H54 (cell line): ENCODE results near the gene CARMIL1.

ENCODE experiments used
- DNase-seq: peaks from one replicate; pipeline ENCODE4 v3.0.0; 2011; ENCODE audit warnings: low spot score, mixed read lengths; ENCODE audit not compliant: insufficient read length
- FAIRE-seq: peaks from 3 replicates; lab custom pipeline; 2011; peaks lifted over from hg19 to GRCh38; lab: Jason Lieb, UNC
- POLR2A ChIP-seq: IDR thresholded peaks from 2 replicates; pipeline ENCODE4 v1.6.1; 2011; ENCODE audit warnings: low read depth, mild to moderate bottlenecking, low read length

Gene CARMIL1

GRCh38 chr6:25414168-25414567, 135.0 kb downstream of the CARMIL1 start:
- no peak for TF ChIP-seq POLR2A
- FAIRE-seq = no peak

DNA sequence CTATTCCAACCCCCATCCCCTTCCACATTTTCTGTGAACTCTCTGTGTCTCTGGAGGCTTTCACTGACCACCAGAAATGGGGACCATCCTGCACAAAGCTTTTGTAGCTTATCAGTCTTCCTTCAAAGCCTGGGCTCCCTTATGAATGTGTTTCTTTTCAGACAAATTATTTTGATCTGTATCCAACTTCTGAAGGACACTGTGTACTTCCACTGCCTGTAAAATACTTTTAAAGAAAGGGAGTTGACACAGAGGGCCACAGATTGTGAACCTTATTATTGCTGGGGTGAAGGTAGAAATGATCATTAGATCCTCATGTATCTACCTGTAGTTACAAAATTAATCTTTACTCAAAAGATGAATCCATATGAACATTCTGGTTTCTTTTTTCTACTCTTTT, 135.6 kb downstream of the CARMIL1 start:
- FAIRE-seq = no peak
- no peak for DNase-seq

More at GRCh38 chr6:25414168-25414567, 135.0 kb downstream of the CARMIL1 start:
- no peak for DNase-seq

GRCh38 chr6:25415274-25415673, 136.1 kb downstream of the CARMIL1 start:
- DNase-seq (no peak), FAIRE-seq (no peak)

More for the DNA sequence above, 135.6 kb downstream of the CARMIL1 start:
- TF ChIP-seq POLR2A = no peak

GRCh38 chr6:25415701-25416100, 136.5 kb downstream of the CARMIL1 start:
- DNase-seq = no peak
- FAIRE-seq = no peak
- TF ChIP-seq POLR2A = no peak

More at GRCh38 chr6:25415274-25415673, 136.1 kb downstream of the CARMIL1 start:
- TF ChIP-seq POLR2A = no peak

- no peak for FAIRE-seq
- TF ChIP-seq POLR2A = no peak
- no peak for DNase-seq
These were observed 138.0 kb downstream of the CARMIL1 start for GRCh38 chr6:25417046-25417605.

- FAIRE-seq = no peak
- no peak for DNase-seq
- TF ChIP-seq POLR2A = no peak
These were observed 139.4 kb downstream of the CARMIL1 start for GRCh38 chr6:25418454-25419052.

DNA sequence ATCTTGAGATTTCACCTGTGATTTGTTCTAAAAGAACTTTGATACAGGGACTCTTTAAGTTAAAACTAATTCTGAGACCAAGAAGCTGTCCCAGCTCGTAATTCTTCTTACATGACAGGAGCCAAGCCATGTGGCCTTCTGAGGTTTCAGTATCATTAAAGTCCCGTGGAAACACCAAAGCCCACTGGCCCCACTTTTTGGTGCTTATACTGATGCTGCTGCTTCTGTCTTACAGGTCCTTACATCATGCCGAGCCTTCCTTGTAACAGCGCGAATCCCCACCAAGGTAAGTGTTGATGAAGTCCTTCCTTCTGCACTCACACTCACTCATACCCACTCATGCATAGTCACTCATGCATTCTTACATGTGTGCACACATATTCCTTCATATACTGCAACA, 140.7 kb downstream of the CARMIL1 start:
- TF ChIP-seq POLR2A = no peak
- DNase-seq (no peak), FAIRE-seq (peak; percentile 20)

- DNase-seq = no peak
- FAIRE-seq = no peak
- no peak for TF ChIP-seq POLR2A
These were observed 144.2 kb downstream of the CARMIL1 start for GRCh38 chr6:25423358-25423757.

GRCh38 chr6:25424303-25424702, 145.1 kb downstream of the CARMIL1 start:
- no peak for DNase-seq
- TF ChIP-seq POLR2A = no peak
- FAIRE-seq = no peak

- DNase-seq (no peak), FAIRE-seq (no peak)
- TF ChIP-seq POLR2A = no peak
These were observed 148.4 kb downstream of the CARMIL1 start for GRCh38 chr6:25427549-25427948.

DNA sequence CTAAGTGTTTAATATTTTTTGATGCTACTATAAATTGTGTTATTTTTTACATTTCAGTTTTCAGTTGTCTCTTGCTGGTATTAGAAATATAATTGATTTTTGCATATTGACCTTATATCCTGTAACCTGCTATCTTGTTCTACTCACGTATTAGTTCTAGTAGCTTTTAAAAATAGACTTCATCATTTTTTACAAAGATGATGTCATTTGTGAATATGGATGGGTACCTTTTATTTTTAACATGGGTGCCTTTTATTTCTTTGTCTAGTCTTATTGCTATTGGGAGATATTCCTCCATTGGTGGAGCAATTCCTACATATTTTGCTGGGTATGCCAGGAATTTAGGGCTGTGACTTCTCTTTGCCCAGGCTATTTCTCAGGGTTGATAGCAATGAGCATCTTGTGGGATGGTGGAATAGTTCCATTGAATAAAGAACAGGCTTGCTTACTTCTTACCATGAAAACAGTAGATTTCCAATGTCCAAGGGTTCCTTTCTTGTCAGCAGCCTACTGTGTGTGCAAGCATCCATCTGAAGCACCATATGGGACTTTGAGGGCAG, 149.7 kb downstream of the CARMIL1 start:
- FAIRE-seq = no peak
- no peak for TF ChIP-seq POLR2A

DNA sequence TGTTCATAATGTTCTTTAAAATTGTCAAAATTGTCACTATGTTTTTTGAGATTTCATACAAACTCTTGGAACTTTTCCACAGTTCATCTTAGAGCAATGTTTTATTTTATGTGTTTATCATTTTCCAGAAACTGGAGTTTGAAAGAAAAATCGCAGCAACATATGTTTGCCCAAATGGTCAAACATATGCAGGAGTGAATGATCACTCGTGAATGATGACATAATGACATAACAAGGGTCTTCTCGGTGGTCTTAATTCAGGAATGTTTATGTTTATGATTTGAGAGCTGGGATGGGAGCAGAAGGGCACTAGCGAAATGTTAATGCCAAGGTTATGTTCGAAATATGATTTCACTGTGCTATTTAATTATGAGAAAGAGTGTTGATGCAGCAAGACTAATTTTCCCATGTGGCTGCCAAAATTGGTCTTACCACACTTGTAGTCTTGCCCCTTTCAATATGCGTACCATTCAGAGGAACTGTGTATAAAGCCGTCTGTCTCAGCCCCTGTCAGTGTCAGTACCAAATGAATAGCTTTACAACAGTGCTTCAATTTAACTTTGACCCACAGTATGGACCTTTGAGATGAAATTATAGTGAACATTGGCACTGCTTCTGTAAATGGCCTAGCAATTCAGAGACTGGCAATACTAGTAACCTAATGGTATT, 152.3 kb downstream of the CARMIL1 start:
- DNase-seq (no peak), FAIRE-seq (peak; percentile 38)
- no peak for TF ChIP-seq POLR2A

More for the DNA sequence above, 149.7 kb downstream of the CARMIL1 start:
- no peak for DNase-seq

DNA sequence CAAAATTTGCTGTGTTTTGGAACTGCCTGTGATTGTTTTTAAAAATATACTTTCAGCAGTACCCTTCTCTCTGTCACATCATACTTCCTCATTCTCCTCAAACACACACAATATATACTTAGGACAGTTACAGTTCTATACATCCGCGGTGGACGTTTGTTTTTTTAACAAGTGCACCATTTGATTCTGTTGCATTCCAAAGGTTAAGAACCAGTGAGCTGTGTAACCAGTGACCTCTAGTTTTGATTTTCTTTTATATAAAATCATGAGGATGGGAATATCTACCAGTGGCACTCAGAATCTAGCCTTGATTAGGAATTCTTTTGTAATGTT, 152.8 kb downstream of the CARMIL1 start:
- DNase-seq (no peak), FAIRE-seq (peak; percentile 36)
- no peak for TF ChIP-seq POLR2A

DNA sequence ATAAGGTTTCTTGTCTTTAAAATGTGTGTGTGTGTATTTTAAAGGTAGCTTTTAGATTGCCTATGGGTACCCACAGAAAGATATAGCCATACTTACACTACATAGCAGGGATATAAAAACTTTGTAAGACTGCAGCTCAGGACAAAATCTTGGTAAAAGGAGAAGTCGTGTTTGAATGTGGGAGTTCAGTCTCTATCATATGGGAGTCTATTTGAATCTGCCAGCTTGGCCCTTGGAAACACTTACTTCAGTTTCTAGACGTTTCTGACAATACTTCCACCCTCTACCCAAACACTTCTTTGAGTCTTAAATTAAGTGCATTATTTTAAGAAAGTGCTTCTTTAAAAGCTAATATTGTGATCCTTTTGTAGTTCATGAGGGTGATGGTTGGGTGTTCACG, 155.7 kb downstream of the CARMIL1 start:
- DNase-seq (no peak), FAIRE-seq (no peak)
- no peak for TF ChIP-seq POLR2A
